IMR-90 (cell line): ENCODE measurements around the gene VAV3. TPM values are rescaled to one million over a fixed set of nuclear protein-coding genes. Genes with fewer than 3 reads are reported as not detected.

Source experiments
- ATAC-seq: fragments of 200-7000 bp; cut with Tn5 transposase; 2 replicates; pipeline ENCODE4 v1.9.1; 2020; ENCODE audit warnings: low read depth, mild to moderate bottlenecking, moderate library complexity
- BruUV-seq: library from RNA; stranded (reverse); fragments of 400-500 nt; replicated peaks from 2 replicates; lab custom pipeline; 2021; lab: Mats Ljungman, UMichigan
- CTCF ChIA-PET: fragments of 300-600 bp; formaldehyde crosslinking; extraction: SDS; loops from one replicate; lab custom pipeline; 2021; ENCODE audit warnings: antibody characterized with exemption; lab: Yijun Ruan, JAX
- POLR2A ChIA-PET: fragments of 300-600 bp; sonication (Branson Sonifier 250); formaldehyde crosslinking; loops from one replicate; lab custom pipeline; 2022; ENCODE audit warnings: antibody characterized with exemption; ENCODE audit not compliant: unreplicated experiment; lab: Charles Lee
- DNase-seq: peaks from one replicate; pipeline ENCODE4 v3.0.0; 2013
- H2AFZ ChIP-seq: replicated peaks from 2 replicates; pipeline ENCODE3; 2013; ENCODE audit warnings: low read length, mild to moderate bottlenecking; ENCODE audit not compliant: poor library complexity
- H2AK5ac ChIP-seq: 2 replicates; pipeline ENCODE4 v1.6.1; 2013; ENCODE audit warnings: low read depth, low read length, inconsistent platforms
- H2AK9ac ChIP-seq: replicated peaks from 2 replicates; pipeline ENCODE3; 2013; ENCODE audit warnings: mild to moderate bottlenecking, low read depth, low read length, moderate library complexity; ENCODE audit not compliant: poor library complexity
- H2BK120ac ChIP-seq: 2 replicates; pipeline ENCODE4 v1.6.1; 2013; ENCODE audit warnings: low read depth, low read length, inconsistent platforms
- H2BK15ac ChIP-seq: 3 replicates; pipeline ENCODE4 v1.6.1; 2013; ENCODE audit warnings: low read depth, low read length, inconsistent platforms
- H2BK20ac ChIP-seq: 2 replicates; pipeline ENCODE4 v1.6.1; 2013; ENCODE audit warnings: low read depth, mild to moderate bottlenecking, inconsistent platforms, low read length, moderate library complexity
- H2BK5ac ChIP-seq: 2 replicates; pipeline ENCODE4 v1.6.1; 2013; ENCODE audit warnings: mild to moderate bottlenecking, low read depth, low read length, inconsistent platforms; ENCODE audit not compliant: poor library complexity, severe bottlenecking
- H3K14ac ChIP-seq: replicated peaks from 2 replicates; pipeline ENCODE4 v1.6.1; 2013; ENCODE audit warnings: low read depth, low read length, inconsistent platforms
- H3K18ac ChIP-seq: 2 replicates; pipeline ENCODE4 v1.6.1; 2013; ENCODE audit warnings: low read depth, low read length, control low read depth
- H3K23ac ChIP-seq: 2 replicates; pipeline ENCODE4 v1.6.1; 2013; ENCODE audit warnings: low read depth, low read length, inconsistent platforms
- H3K27ac ChIP-seq: 2 replicates; pipeline ENCODE4 v1.5.1; 2013; ENCODE audit warnings: mild to moderate bottlenecking, control low read depth, low read length; ENCODE audit not compliant: insufficient read depth
- H3K27me3 ChIP-seq: 2 replicates; pipeline ENCODE4 v1.6.1; 2013; ENCODE audit warnings: low read length; ENCODE audit not compliant: control insufficient read depth, insufficient read depth
- H3K36me3 ChIP-seq: 2 replicates; pipeline ENCODE4 v1.6.1; 2013; ENCODE audit warnings: low read length, mixed read lengths; ENCODE audit not compliant: control insufficient read depth, insufficient read depth
- H3K4ac ChIP-seq: 2 replicates; pipeline ENCODE4 v1.6.1; 2013; ENCODE audit warnings: low read depth, low read length, inconsistent platforms
- H3K4me1 ChIP-seq: 2 replicates; pipeline ENCODE4 v1.6.1; 2013; ENCODE audit warnings: low read length, mixed read lengths; ENCODE audit not compliant: control insufficient read depth, insufficient read depth
- H3K4me2 ChIP-seq: 2 replicates; pipeline ENCODE4 v1.6.1; 2013; ENCODE audit warnings: low read depth, mild to moderate bottlenecking, control low read depth, low read length, moderate library complexity
- H3K4me3 ChIP-seq: 2 replicates; pipeline ENCODE4 v1.5.1; 2013; ENCODE audit warnings: low read depth, mild to moderate bottlenecking, control low read depth, low read length, moderate library complexity; ENCODE audit not compliant: insufficient read depth
- H3K56ac ChIP-seq: 2 replicates; pipeline ENCODE4 v1.6.1; 2013; ENCODE audit warnings: low read length, inconsistent platforms; ENCODE audit not compliant: insufficient read depth; ENCODE audit errors: extremely low read depth
- H3K79me1 ChIP-seq, 2 experiments: 2 replicates each; pipeline ENCODE4 v1.6.1; 2013; ENCODE audit warnings: low read length in 2 of 2, inconsistent platforms in 1 of 2, low read depth in 1 of 2
- H3K9ac ChIP-seq: 2 replicates; pipeline ENCODE4 v1.6.1; 2013; ENCODE audit warnings: low read depth, low read length, control low read depth
- H3K9me1 ChIP-seq: 2 replicates; pipeline ENCODE4 v1.6.1; 2013; ENCODE audit warnings: low read length, inconsistent platforms; ENCODE audit not compliant: insufficient read depth
- H3K9me3 ChIP-seq: 2 replicates; pipeline ENCODE4 v1.6.1; 2013; ENCODE audit warnings: low read length; ENCODE audit not compliant: control insufficient read depth, insufficient read depth
- H4K20me1 ChIP-seq: 2 replicates; pipeline ENCODE4 v1.6.1; 2013; ENCODE audit warnings: low read length, inconsistent platforms; ENCODE audit not compliant: insufficient read depth
- H4K5ac ChIP-seq: 2 replicates; pipeline ENCODE4 v1.6.1; 2013; ENCODE audit warnings: mild to moderate bottlenecking, low read depth, low read length, control low read depth
- H4K8ac ChIP-seq, 2 experiments: 2 replicates each; pipeline ENCODE4 v1.6.1; 2013; ENCODE audit warnings: low read depth in 2 of 2, low read length in 2 of 2, control low read depth in 1 of 2, inconsistent platforms in 1 of 2
- H4K91ac ChIP-seq: 2 replicates; pipeline ENCODE4 v1.6.1; 2013; ENCODE audit warnings: low read depth, low read length, inconsistent platforms; ENCODE audit not compliant: insufficient read depth
- BHLHE40 ChIP-seq: fragments of 150-350 bp; IDR thresholded peaks from 2 replicates; pipeline ENCODE4 v1.6.1; 2016; ENCODE audit warnings: mild to moderate bottlenecking, low read depth, low read length
- CEBPB ChIP-seq: IDR thresholded peaks from 2 replicates; pipeline ENCODE4 v1.6.1; 2012; ENCODE audit warnings: low read depth, low read length, improper control_type of control experiment
- CHD1 ChIP-seq: IDR thresholded peaks from 2 replicates; pipeline ENCODE4 v1.6.1; 2012; ENCODE audit warnings: low read depth, low read length, improper control_type of control experiment
- CTCF ChIP-seq: conservative IDR thresholded peaks from 2 replicates; pipeline ENCODE4 v1.5.1; 2012; ENCODE audit warnings: mild to moderate bottlenecking, low read depth, low read length, improper control_type of control experiment
- ELK1 ChIP-seq: fragments of 150-350 bp; IDR thresholded peaks from 2 replicates; pipeline ENCODE4 v1.6.1; 2016; ENCODE audit warnings: low read depth, mild to moderate bottlenecking, low read length, moderate library complexity, borderline replicate concordance
- FOS ChIP-seq: fragments of 150-350 bp; IDR thresholded peaks from 2 replicates; pipeline ENCODE4 v1.6.1; 2016; ENCODE audit warnings: low read depth, low read length
- MAFK ChIP-seq: IDR thresholded peaks from 2 replicates; pipeline ENCODE4 v1.6.1; 2012; ENCODE audit warnings: low read depth, low read length, improper control_type of control experiment
- MAZ ChIP-seq: IDR thresholded peaks from 2 replicates; pipeline ENCODE4 v1.6.1; 2012; ENCODE audit warnings: low read depth, mild to moderate bottlenecking, low read length, improper control_type of control experiment, moderate library complexity, borderline replicate concordance
- MXI1 ChIP-seq: IDR thresholded peaks from 2 replicates; pipeline ENCODE4 v1.6.1; 2012; ENCODE audit warnings: low read depth, mild to moderate bottlenecking, low read length, moderate library complexity, borderline replicate concordance
- NFE2L2 ChIP-seq: fragments of 150-350 bp; IDR thresholded peaks from 2 replicates; pipeline ENCODE4 v1.6.1; 2016; ENCODE audit warnings: low read depth, mild to moderate bottlenecking, low read length
- POLR2A ChIP-seq: IDR thresholded peaks from 2 replicates; pipeline ENCODE4 v1.6.1; 2012; ENCODE audit warnings: mild to moderate bottlenecking, low read depth, low read length
- RAD21 ChIP-seq: IDR thresholded peaks from 2 replicates; pipeline ENCODE4 v1.6.1; 2012; ENCODE audit warnings: low read length, improper control_type of control experiment
- RCOR1 ChIP-seq: IDR thresholded peaks from 2 replicates; pipeline ENCODE4 v1.6.1; 2012; ENCODE audit warnings: mild to moderate bottlenecking, low read length, improper control_type of control experiment; ENCODE audit not compliant: insufficient replicate concordance
- RFX5 ChIP-seq: IDR thresholded peaks from 2 replicates; pipeline ENCODE4 v1.8.0; 2012; ENCODE audit warnings: low read depth, mild to moderate bottlenecking, low read length, moderate library complexity
- SMC3 ChIP-seq: fragments of 150-350 bp; IDR thresholded peaks from 2 replicates; pipeline ENCODE4 v1.6.1; 2016; ENCODE audit warnings: low read depth, mild to moderate bottlenecking, antibody characterized with exemption, low read length, moderate library complexity
- USF2 ChIP-seq: fragments of 150-350 bp; IDR thresholded peaks from 2 replicates; pipeline ENCODE4 v1.6.1; 2017; ENCODE audit warnings: mild to moderate bottlenecking, antibody characterized with exemption, low read length, low read depth
- WGBS, 2 experiments: methylation state at CpG; one replicate each; pipeline versions ENCODE4 v1.1.5 to v1.1.7; 2013; ENCODE audit warnings: missing lambda C conversion rate in 2 of 2; ENCODE audit not compliant: insufficient read length in 1 of 2; ENCODE audit errors: extremely low coverage in 2 of 2; 5-methylcytosine and 5-hydroxymethylcytosine counted together
- dilution Hi-C: fragments of 300-500 bp; cut with HindIII; formaldehyde crosslinking; loops from one replicate; pipeline ENCODE4 v1.14.3; 2018; ENCODE audit warnings: low sequenced_read_pairs; ENCODE audit not compliant: unreplicated experiment
- in situ Hi-C: fragments of 300-500 bp; cut with MboI; formaldehyde crosslinking; loops from 3 replicates; pipeline ENCODE4 v1.14.3; 2019; ENCODE audit warnings: low sequenced_read_pairs, inconsistent platforms, mixed read lengths
- intact Hi-C: fragments of 100-400 bp; cut with micrococcal nuclease; formaldehyde crosslinking; loops from 2 replicates; pipeline ENCODE4 v1.10.0; 2022
- polyA plus RNA-seq, 3 experiments: library from polyadenylated mRNA; depleted of rRNA; stranded (reverse); fragments of >200 nt; gene quantifications; 2 replicates each; pipeline ENCODE4 v1.2.3, GENCODE V29; 2012; ENCODE audit warnings: low replicate concordance in 1 of 3
- total RNA-seq: library from RNA; depleted of rRNA; stranded (reverse); fragments of >200 nt; gene quantifications from 2 replicates; pipeline ENCODE4 v1.2.3, GENCODE V29; 2012

The VAV3 gene
- total and polyA plus RNA-seq, 2 of the 4 experiments (the other 2 are of a cell fraction) = 0.12 to 0.18 TPM

GRCh38 chr1:107802654-107803053 is 162.3 kb downstream of the VAV3 start:
- BruUV-seq = no TSS peak
- dilution Hi-C loops (no loop called here), intact Hi-C loops (no loop called here), in situ Hi-C loops (no loop called here)
- Histone ChIP-seq H4K91ac (no peak overlapping the region), H3K14ac (no peak overlapping the region), H4K5ac (no peak overlapping the region), H3K79me1 (no peaks in the 10 kb centered on the region), H2AK5ac (no peak overlapping the region), H3K9me3 (no peaks in the 10 kb centered on the region), H3K4me1 (no peaks in the 10 kb centered on the region), H3K9me1 (no peaks in the 10 kb centered on the region), H3K18ac (no peak overlapping the region), H4K20me1 (no peaks in the 10 kb centered on the region), H2BK120ac (no peak overlapping the region), H2AFZ (no peak overlapping the region), H3K4me2 (no peak overlapping the region), H3K23ac (no peak overlapping the region), H2AK9ac (no peak overlapping the region), H3K56ac (no peak overlapping the region), H3K4ac (no peak overlapping the region), H2BK15ac (no peak overlapping the region), H3K36me3 (no peaks in the 10 kb centered on the region), H3K9ac (no peak overlapping the region), H3K4me3 (no peak overlapping the region), H3K27me3 (no peaks in the 10 kb centered on the region), H2BK5ac (no peak overlapping the region), H4K8ac (no peak overlapping the region), H3K27ac (no peak overlapping the region), H2BK20ac (no peak overlapping the region)
- no peak for TF ChIP-seq RCOR1
- no peak for TF ChIP-seq ELK1
- TF ChIP-seq CEBPB = no peak
- no peak for TF ChIP-seq USF2
- no peak for TF ChIP-seq CTCF
- no peak for TF ChIP-seq SMC3
- no peak for TF ChIP-seq RFX5
- no peak for TF ChIP-seq FOS
- no peak for TF ChIP-seq POLR2A
- TF ChIP-seq NFE2L2 = no peak
- TF ChIP-seq MAZ = no peak
- no peak for TF ChIP-seq BHLHE40
- no peak for TF ChIP-seq MXI1
- TF ChIP-seq MAFK = no peak
- TF ChIP-seq CHD1 = no peak
- no peak for TF ChIP-seq RAD21
- ATAC-seq (no peak), DNase-seq (no peak)
- CTCF ChIA-PET = no interaction called here
- POLR2A ChIA-PET = no interaction called here
- no CpG with 5 or more reads among the region's 1 CpG for WGBS, 2 experiments
